Measurements from ENCODE around the gene CHID1. TPM values are rescaled to one million over a fixed set of nuclear protein-coding genes. Genes with fewer than 3 reads are reported as not detected.

The CHID1 gene
- total and polyA plus RNA-seq, 2 of the 4 experiments (the other 2 are of a cell fraction), result 34.2 to 121 TPM

DNA sequence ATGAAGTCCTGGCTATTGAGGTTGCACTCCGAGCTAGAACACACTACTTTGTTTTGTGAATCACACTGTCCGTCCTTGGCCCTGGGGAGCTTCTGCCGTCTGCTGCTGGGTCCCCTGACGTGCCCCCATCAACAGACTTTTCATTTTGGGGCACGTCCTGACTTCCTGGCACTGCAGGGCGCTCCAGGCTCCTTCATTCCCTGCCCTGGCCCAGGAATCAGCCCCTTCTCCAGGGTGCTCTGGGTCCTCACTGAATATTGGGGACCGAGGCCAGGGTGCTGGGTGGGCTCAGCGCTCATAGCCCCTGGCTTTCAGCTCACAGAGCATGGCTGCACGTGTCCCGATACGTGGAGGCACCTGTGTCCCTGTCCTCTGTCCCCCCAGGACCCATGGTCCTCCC lies 45.7 kb downstream of the CHID1 start:
- BruUV-seq (replicated peaks), result no TSS peak
- intact Hi-C loops (cut with micrococcal nuclease) (no loop called here), dilution Hi-C loops (cut with HindIII; ENCODE audit: low sequenced_read_pairs, unreplicated experiment) (no loop called here), in situ Hi-C loops (cut with MboI; ENCODE audit: low sequenced_read_pairs) (no loop called here)
- ChIA-PET POLR2A (ENCODE audit: unreplicated experiment) (no interaction called here), CTCF (no interaction called here)
- Histone ChIP-seq H2BK20ac (ENCODE audit: low read depth, low read length) (no peak overlapping the region), H2AFZ (replicated peaks; ENCODE audit: low read length, poor library complexity) (no peak overlapping the region), H3K9me1 (ENCODE audit: insufficient read depth, low read length) (peaks cover 5% of the 10 kb centered on the region), H3K23ac (ENCODE audit: low read depth, low read length) (no peak overlapping the region), H3K79me1 (ENCODE audit: low read depth in 1 of 2, low read length in 2 of 2) (peaks cover 14 to 46% of the 10 kb centered on the region in 2 experiments; a peak in 3 of 4 replicates), H3K27me3 (ENCODE audit: control insufficient read depth, insufficient read depth, low read length) (no peaks in the 10 kb centered on the region), H3K4me1 (ENCODE audit: control insufficient read depth, insufficient read depth, low read length) (peaks cover 5% of the 10 kb centered on the region; the same call in 1 of the 2 replicates), H4K5ac (ENCODE audit: low read depth, low read length) (no peak overlapping the region), H2BK5ac (ENCODE audit: low read depth, low read length, poor library complexity, severe bottlenecking) (no peak overlapping the region), H2BK120ac (ENCODE audit: low read depth, low read length) (no peak overlapping the region), H3K9me3 (ENCODE audit: control insufficient read depth, insufficient read depth, low read length) (no peaks in the 10 kb centered on the region), H2BK15ac (ENCODE audit: low read depth, low read length) (no peak overlapping the region), H3K9ac (ENCODE audit: low read depth, low read length) (no peak overlapping the region), H2AK5ac (ENCODE audit: low read depth, low read length) (no peak overlapping the region), H4K20me1 (ENCODE audit: insufficient read depth, low read length) (peaks cover 46% of the 10 kb centered on the region), H3K4ac (ENCODE audit: low read depth, low read length) (no peak overlapping the region), H3K56ac (ENCODE audit: extremely low read depth, insufficient read depth, low read length) (no peak overlapping the region), H3K4me3 (ENCODE audit: insufficient read depth, low read depth, low read length) (no peak overlapping the region), H2AK9ac (replicated peaks; ENCODE audit: low read depth, low read length, poor library complexity) (no peak overlapping the region), H3K36me3 (ENCODE audit: control insufficient read depth, insufficient read depth, low read length) (peaks cover 34% of the 10 kb centered on the region; the same call in 1 of the 2 replicates), H3K27ac (ENCODE audit: insufficient read depth, low read length) (no peak overlapping the region), H4K91ac (ENCODE audit: insufficient read depth, low read depth, low read length) (no peak overlapping the region), H3K4me2 (ENCODE audit: low read depth, low read length) (no peak overlapping the region), H4K8ac (ENCODE audit: low read depth in 2 of 2, low read length in 2 of 2) (no peak overlapping the region), H3K14ac (replicated peaks; ENCODE audit: low read depth, low read length) (no peak overlapping the region), H3K18ac (ENCODE audit: low read depth, low read length) (no peak overlapping the region)
- DNase-seq, result no peak
- TF ChIP-seq NFE2L2 (IDR thresholded peaks at IDR 0.05; ENCODE audit: low read depth, low read length) (no peak), CEBPB (IDR thresholded peaks at IDR 0.05; ENCODE audit: low read depth, low read length) (no peak)
- ATAC-seq (ENCODE audit: low read depth), result no peak
- WGBS, 2 experiments (ENCODE audit: extremely low coverage in 2 of 2, insufficient read length in 1 of 2), result 100% methylated on average over 2 of the region's 11 CpGs; no CpG with 5 or more reads in 1 of the 2 experiments
